Sigmoid colon (tissue), 3 donors: Measurements from ENCODE around the gene SLC47A1.

Experiments
- CTCF ChIP-seq, 4 experiments: fragments of 450-650 bp in 3 of 4; fragments of 200-600 bp in 1 of 4; IDR thresholded peaks; one replicate each; pipeline ENCODE4 v1.5.1; 2016 to 2019; ENCODE audit warnings: antibody characterized with exemption in 4 of 4, mild to moderate bottlenecking in 3 of 4, moderate library complexity in 2 of 4
- POLR2A ChIP-seq, 2 donors: fragments of 450-650 bp; IDR thresholded peaks; one replicate each; pipeline ENCODE4 v1.6.1; 2016; ENCODE audit warnings: antibody characterized with exemption in 2 of 2, mild to moderate bottlenecking in 2 of 2, moderate library complexity in 2 of 2

GRCh38 chr17:19619705-19620325 is 86.2 kb downstream of the SLC47A1 start:
- TF ChIP-seq CTCF (IDR thresholded peaks at IDR 0.05) (no peak), POLR2A (IDR thresholded peaks at IDR 0.05) (no peak)
